ENCODE results near the gene TFAP2C.

- TF ChIP-seq CTCF (IDR thresholded peaks at IDR 0.05; ENCODE audit: low read depth, low read length) (no peak), EZH2phosphoT487 (IDR thresholded peaks at IDR 0.05; ENCODE audit: low read depth) (no peak)
Measured at GRCh38 chr20:56683077-56683865, 54.2 kb downstream of the TFAP2C start.
